ENCODE data around the gene GINS2. TPM values are rescaled to one million over a fixed set of nuclear protein-coding genes. Genes with fewer than 3 reads are reported as not detected.

The GINS2 gene
- total RNA-seq, 4 donors from 2014 or later, result 1.8 to 2.5 (median 1.9) TPM; not detected in 1

DNA sequence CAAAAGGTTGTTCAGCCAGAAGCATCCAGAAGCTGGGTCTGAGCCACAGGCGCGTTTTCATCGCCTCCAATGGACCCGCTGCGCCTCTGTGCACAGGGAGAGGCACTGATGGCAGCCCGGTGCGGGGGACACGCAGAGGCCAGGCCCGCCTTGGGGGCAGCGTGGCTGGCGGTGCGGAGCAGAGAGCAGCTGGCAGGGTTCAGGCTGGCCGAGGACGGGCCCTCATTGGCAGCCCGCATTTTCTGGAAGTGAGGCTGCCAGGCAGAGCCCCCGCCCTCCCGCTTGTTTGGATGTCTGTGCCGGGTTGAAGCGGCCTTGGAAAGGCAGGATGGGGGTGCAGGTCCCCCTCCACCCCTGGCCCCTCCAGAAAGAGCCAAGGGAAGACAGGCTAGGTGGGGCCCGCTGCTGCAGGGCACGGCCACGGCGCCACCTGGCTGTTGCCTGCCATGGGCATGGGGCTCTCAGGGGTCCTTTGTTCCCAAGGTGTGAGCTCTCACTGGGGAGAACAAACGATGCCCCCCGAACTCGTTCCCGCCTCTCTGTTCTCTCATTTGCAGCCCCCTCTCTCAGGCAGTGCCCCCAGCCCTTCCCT is 56.9 kb downstream of the GINS2 start:
- H3K4me3 ChIP-seq, result no peak overlapping the region
- 81% methylated on average over 14 of the region's 27 CpGs for WGBS
- no peaks in the 10 kb centered on the region for H3K9me3 ChIP-seq
- H3K4me1 ChIP-seq, result peaks cover 22% of the 10 kb centered on the region
- H3K36me3 ChIP-seq, result peaks cover 7% of the 10 kb centered on the region
- no peak overlapping the region for H3K27ac ChIP-seq
- H3K27me3 ChIP-seq, result no peaks in the 10 kb centered on the region
- no peak for DNase-seq (ENCODE audit: low spot score in 2 of 2)
- TF ChIP-seq, protein P1, sequence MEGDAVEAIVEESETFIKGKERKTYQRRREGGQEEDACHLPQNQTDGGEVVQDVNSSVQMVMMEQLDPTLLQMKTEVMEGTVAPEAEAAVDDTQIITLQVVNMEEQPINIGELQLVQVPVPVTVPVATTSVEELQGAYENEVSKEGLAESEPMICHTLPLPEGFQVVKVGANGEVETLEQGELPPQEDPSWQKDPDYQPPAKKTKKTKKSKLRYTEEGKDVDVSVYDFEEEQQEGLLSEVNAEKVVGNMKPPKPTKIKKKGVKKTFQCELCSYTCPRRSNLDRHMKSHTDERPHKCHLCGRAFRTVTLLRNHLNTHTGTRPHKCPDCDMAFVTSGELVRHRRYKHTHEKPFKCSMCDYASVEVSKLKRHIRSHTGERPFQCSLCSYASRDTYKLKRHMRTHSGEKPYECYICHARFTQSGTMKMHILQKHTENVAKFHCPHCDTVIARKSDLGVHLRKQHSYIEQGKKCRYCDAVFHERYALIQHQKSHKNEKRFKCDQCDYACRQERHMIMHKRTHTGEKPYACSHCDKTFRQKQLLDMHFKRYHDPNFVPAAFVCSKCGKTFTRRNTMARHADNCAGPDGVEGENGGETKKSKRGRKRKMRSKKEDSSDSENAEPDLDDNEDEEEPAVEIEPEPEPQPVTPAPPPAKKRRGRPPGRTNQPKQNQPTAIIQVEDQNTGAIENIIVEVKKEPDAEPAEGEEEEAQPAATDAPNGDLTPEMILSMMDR (IDR thresholded peaks at IDR 0.05), result no peak
- no peak for TF ChIP-seq POLR2A (IDR thresholded peaks at IDR 0.05)
- no peak for TF ChIP-seq EP300 (IDR thresholded peaks at IDR 0.05)
- no peak for TF ChIP-seq POLR2AphosphoS5 (IDR thresholded peaks at IDR 0.05)

DNA sequence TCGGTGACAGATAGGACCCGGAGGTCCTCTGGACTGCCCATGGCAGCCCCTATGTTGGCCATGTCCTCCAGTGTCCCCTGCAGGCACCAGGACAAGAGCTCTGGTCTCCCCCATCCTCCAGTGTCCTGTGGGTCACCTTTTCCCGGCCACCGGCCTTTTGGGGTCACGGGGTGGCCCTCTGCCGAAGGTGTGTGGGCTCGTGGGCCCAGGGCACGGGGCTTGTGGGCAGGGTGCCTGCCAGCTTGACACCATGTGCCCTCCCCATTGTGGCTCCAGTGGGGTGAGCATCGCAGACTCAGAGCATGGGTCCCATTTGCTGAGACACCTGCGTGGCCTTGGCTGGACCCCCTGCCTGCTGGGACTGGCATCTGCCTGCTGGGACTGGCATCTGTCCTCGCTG is 57.5 kb downstream of the GINS2 start:
- Histone ChIP-seq H3K36me3 (peaks cover 7% of the 10 kb centered on the region), H3K9me3 (no peaks in the 10 kb centered on the region), H3K27ac (no peak overlapping the region), H3K27me3 (no peaks in the 10 kb centered on the region), H3K4me3 (no peak overlapping the region), H3K4me1 (peaks cover 25% of the 10 kb centered on the region)
- DNase-seq (ENCODE audit: low spot score in 2 of 2), result no peak
- WGBS, result 90% methylated on average over 4 of the region's 11 CpGs
- TF ChIP-seq, protein P1 (IDR thresholded peaks at IDR 0.05), result no peak
- TF ChIP-seq POLR2AphosphoS5 (IDR thresholded peaks at IDR 0.05), result no peak
- no peak for TF ChIP-seq EP300 (IDR thresholded peaks at IDR 0.05)
- no peak for TF ChIP-seq POLR2A (IDR thresholded peaks at IDR 0.05)

DNA sequence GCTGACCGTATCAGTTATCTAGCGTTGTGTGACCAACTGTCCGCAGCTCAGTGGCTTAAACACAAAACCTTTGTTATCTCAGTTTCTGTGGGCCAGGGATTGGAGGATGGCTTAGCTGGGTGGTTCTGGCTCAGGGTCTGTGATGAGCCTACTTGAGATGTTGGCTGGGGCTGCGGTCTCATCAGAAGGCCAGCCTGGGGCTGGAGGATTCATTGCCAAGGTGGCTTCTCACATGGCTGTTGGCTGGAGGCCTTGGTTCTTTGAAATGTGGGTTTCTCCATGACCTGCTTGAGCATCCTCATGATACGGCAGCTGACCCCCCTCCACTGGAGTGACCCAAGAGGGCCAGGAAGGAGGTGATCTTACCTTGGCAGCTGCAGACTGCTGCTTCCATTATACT is 58.9 kb downstream of the GINS2 start:
- H3K4me1 ChIP-seq, result peaks cover 13% of the 10 kb centered on the region
- H3K4me3 ChIP-seq, result no peak overlapping the region
- H3K27ac ChIP-seq, result no peak overlapping the region
- H3K9me3 ChIP-seq, result no peaks in the 10 kb centered on the region
- no peak for DNase-seq (ENCODE audit: low spot score in 2 of 2)
- TF ChIP-seq POLR2AphosphoS5 (IDR thresholded peaks at IDR 0.05) (no peak), POLR2A (IDR thresholded peaks at IDR 0.05) (no peak), EP300 (IDR thresholded peaks at IDR 0.05) (no peak)
- TF ChIP-seq, protein P1 (IDR thresholded peaks at IDR 0.05), result no peak
- no peaks in the 10 kb centered on the region for H3K27me3 ChIP-seq
- WGBS, result 98% methylated on average over 5 of the region's 5 CpGs
- peaks cover 7% of the 10 kb centered on the region for H3K36me3 ChIP-seq

DNA sequence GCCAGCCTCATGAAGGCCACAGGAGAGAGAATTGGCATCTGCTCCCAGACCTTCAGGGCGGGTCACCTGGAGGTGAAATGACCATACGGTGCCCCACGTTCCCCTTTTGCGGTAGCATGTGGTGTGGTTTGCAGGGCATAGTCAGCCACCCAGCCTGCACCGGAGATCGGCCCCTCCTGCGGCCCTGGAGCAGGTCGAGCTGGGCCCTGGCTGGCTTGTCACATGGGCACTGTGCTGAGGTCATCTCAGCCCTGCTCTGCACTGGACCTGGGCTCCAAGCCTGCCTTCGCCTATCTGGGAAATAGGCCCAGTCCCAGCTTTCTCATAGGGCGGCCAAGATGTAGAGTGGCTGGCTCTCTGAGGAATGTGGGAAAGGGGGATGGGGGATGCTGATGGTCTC is 59.4 kb downstream of the GINS2 start:
- TF ChIP-seq, protein P1 (IDR thresholded peaks at IDR 0.05), result no peak
- TF ChIP-seq EP300 (IDR thresholded peaks at IDR 0.05), result no peak
- TF ChIP-seq POLR2AphosphoS5 (IDR thresholded peaks at IDR 0.05), result no peak
- WGBS, result 100% methylated on average over 6 of the region's 10 CpGs
- peaks cover 14% of the 10 kb centered on the region for H3K4me1 ChIP-seq
- H3K36me3 ChIP-seq, result peaks cover 5% of the 10 kb centered on the region
- H3K9me3 ChIP-seq, result no peaks in the 10 kb centered on the region
- no peaks in the 10 kb centered on the region for H3K27me3 ChIP-seq
- DNase-seq (ENCODE audit: low spot score in 2 of 2), result no peak
- H3K27ac ChIP-seq, result no peak overlapping the region
- H3K4me3 ChIP-seq, result no peak overlapping the region

DNA sequence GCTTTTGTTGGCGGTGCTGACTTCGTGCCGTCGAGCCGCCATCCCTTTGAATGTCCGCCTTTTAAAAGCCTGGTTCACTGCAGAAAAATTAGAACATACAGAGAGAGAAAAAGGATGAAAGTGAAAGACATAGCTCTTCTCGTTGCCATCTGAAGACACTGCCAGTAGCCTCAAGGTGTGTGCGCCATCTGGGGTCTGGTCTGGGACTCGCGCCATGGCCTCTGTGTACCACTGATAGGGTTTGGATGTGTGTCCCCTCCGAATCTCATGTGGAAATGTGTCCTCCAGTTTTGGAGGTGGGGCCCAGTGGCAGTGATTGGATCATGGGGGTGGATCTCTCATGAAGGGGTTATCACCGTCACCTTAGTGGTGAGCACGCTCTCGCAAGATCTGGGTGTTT is 60.1 kb downstream of the GINS2 start:
- no peak for TF ChIP-seq EP300 (IDR thresholded peaks at IDR 0.05)
- TF ChIP-seq POLR2AphosphoS5 (IDR thresholded peaks at IDR 0.05), result no peak
- TF ChIP-seq, protein P1 (IDR thresholded peaks at IDR 0.05), result no peak
- TF ChIP-seq POLR2A (IDR thresholded peaks at IDR 0.05), result no peak
- H3K27me3 ChIP-seq, result no peaks in the 10 kb centered on the region
- no peak overlapping the region for H3K4me3 ChIP-seq
- no peak for DNase-seq (ENCODE audit: low spot score in 2 of 2)
- no peaks in the 10 kb centered on the region for H3K9me3 ChIP-seq
- no peak overlapping the region for H3K27ac ChIP-seq
- 94% methylated on average over 14 of the region's 14 CpGs for WGBS
- peaks cover 20% of the 10 kb centered on the region for H3K4me1 ChIP-seq
- H3K36me3 ChIP-seq, result no peaks in the 10 kb centered on the region

Measured in suprapubic skin (tissue), 4 donors.